Pancreas (tissue), 10 donors: Measurements from ENCODE around the gene BTN1A1. TPM values are rescaled to one million over a fixed set of nuclear protein-coding genes. Genes with fewer than 3 reads are reported as not detected.

ENCODE experiments used
- ATAC-seq, 4 donors: fragments of 200-7000 bp; cut with Tn5 transposase; one replicate each; pipeline versions ENCODE4 v1.8.0 to v1.9.1; 2020; ENCODE audit warnings: mild to moderate bottlenecking in 4 of 4, moderate library complexity in 4 of 4
- DNase-seq, 6 donors: peaks; one replicate each; pipeline ENCODE4 v3.0.0-alpha.2; 2020
- FAIRE-seq: peaks from 2 replicates; lab custom pipeline; 2012; peaks lifted over from hg19 to GRCh38; lab: Jason Lieb, UNC
- H3K27ac ChIP-seq, 4 donors: fragments of 200-600 bp; sonication (generic); 1 replicate in 3 of 4; 2 replicates in 1 of 4; pipeline versions ENCODE4 v1.5.0 to v1.8.0; 2020
- H3K27me3 ChIP-seq, 4 donors: fragments of 200-600 bp; one replicate each; pipeline ENCODE4 v1.8.0; 2021
- H3K36me3 ChIP-seq, 3 donors: fragments of 200-600 bp; sonication (generic) in 1 of 3; one replicate each; pipeline versions ENCODE4 v1.5.0 to v1.8.0; 2020 to 2021
- H3K4me1 ChIP-seq, 3 donors: fragments of 200-600 bp; one replicate each; pipeline ENCODE4 v1.8.0; 2021
- H3K4me3 ChIP-seq, 4 donors: fragments of 200-600 bp; sonication (generic) in 2 of 4; one replicate each; pipeline versions ENCODE4 v1.5.0 to v1.8.0; 2020 to 2021
- H3K9me3 ChIP-seq, 4 donors: fragments of 200-600 bp; one replicate each; pipeline ENCODE4 v1.8.0; 2021
- CTCF ChIP-seq, 4 donors: fragments of 200-600 bp; sonication (generic) in 3 of 4; IDR thresholded peaks; one replicate each; pipeline versions ENCODE4 v1.5.0 to v1.8.0; 2021; ENCODE audit warnings: antibody characterized with exemption in 4 of 4
- WGBS, 2 donors: extraction: QIAGEN DNeasy Blood & Tissue Kit; methylation state at CpG; one replicate each; pipeline ENCODE4 v1.1.7; 2013; 5-methylcytosine and 5-hydroxymethylcytosine counted together
- intact Hi-C, 3 donors: fragments of 100-400 bp; cut with DNase I; formaldehyde crosslinking; loops; one replicate each; pipeline versions ENCODE4 v1.11.1 to v1.14.2; 2022
- polyA plus RNA-seq, 2 donors: library from polyadenylated mRNA; stranded (reverse); fragments of 200-250 nt; gene quantifications; one replicate each; pipeline ENCODE4 v1.2.3, GENCODE V29; 2013
- total RNA-seq, 6 donors: library from RNA; stranded (reverse); fragmentation: NEBNext Ultra II Directional in 4 of 6; extraction: Animal tissue kit (Norgen Biotek cat#: 25700) in 4 of 6; gene quantifications; one replicate each; pipeline versions ENCODE4 v1.2.1 to v1.2.4, GENCODE V29; 2021 to 2023
- donor health status: healthy with polysubstance abuse.
- donor health status: DM: no; HTN: no; CAD: no; lungs with moderate emphysema.
- donor health status: DM: no; HTN: no; CAD: no.
- donor health status: control.
- donor health status: control.
- donor health status: Bipolar disorder and iron deficiency.
- donor health status: DM: yes; HTN: yes; CAD: no.
- donor health status: DM: no; HTN: no; CAD: no.
- donor health status: DM: no; HTN: no; CAD: no.
- donor health status: DM: yes; HTN: yes; CAD: no.

The BTN1A1 gene
- total and polyA plus RNA-seq, 8 donors = not detected

- Histone ChIP-seq H3K27ac (peak overlapping the region in 2 of 4 donors; percentile 83 to 90), H3K36me3 (peaks cover 0 to 8% (median 0%) of the 10 kb centered on the region in 3 donors), H3K27me3 (no peaks in the 10 kb centered on the region), H3K4me1 (peaks cover 0 to 13% (median 0%) of the 10 kb centered on the region in 3 donors), H3K9me3 (no peaks in the 10 kb centered on the region), H3K4me3 (no peak overlapping the region)
- ATAC-seq = no peak
- FAIRE-seq = no peak
- intact Hi-C loops = no loop called here
- DNase-seq = no peak
- WGBS, 2 donors = 94 to 95% methylated on average over 4 of the region's 4 CpGs
- no peak for TF ChIP-seq CTCF (IDR thresholded peaks at IDR 0.05)
Measured at GRCh38 chr6:26472549-26473290, 27.4 kb upstream of the BTN1A1 start.

GRCh38 chr6:26473429-26473757, 26.7 kb upstream of the BTN1A1 start:
- Histone ChIP-seq H3K4me1 (peaks cover 0 to 13% (median 0%) of the 10 kb centered on the region in 3 donors), H3K9me3 (no peaks in the 10 kb centered on the region), H3K27me3 (no peaks in the 10 kb centered on the region), H3K27ac (peak overlapping the region in 3 of 4 donors; percentile 16 to 90 (median 83)), H3K36me3 (peaks cover 0 to under 1% (median 0%) of the 10 kb centered on the region in 3 donors), H3K4me3 (peak overlapping the region in 2 of 4 donors; percentile 37 to 45)
- no peak for ATAC-seq
- intact Hi-C loops = no loop called here
- 76 to 92% methylated on average over 1 of the region's 1 CpG for WGBS, 2 donors
- no peak for TF ChIP-seq CTCF (IDR thresholded peaks at IDR 0.05)
- no peak for FAIRE-seq
- no peak for DNase-seq

DNA sequence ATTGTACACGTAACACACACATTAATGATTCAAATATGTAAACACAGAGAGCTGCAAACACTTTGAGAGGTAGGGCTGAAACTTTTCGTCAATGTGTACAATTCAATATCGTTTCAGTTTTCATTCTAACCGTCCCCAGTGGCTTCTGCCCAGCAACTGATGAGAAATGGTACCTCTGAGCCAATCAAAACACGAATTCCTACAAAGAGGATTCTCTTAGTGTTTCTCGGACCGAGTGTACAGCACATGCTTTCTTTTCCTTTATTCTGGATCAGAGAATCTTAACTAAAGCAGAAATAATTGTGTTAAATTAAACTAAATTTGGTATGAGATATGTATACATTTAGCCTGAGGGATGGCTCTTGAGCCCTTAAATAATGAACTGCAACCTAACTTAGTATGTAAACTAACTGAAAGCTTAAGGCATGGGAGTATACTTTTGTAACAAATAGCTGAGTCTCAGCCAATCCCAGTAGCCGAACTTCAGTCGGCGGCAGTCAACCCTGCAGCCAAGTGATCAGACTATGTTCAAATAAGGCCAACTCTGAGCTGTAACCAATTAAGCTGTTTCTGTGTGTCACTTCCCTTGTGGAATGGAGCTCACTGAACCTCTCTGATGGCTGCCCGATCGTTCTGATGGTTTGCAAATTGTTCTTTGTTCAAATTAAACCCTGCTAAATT, 26.2 kb upstream of the BTN1A1 start:
- DNase-seq = peak in 5 of 6 donors; percentile 61 to 77 (median 63)
- WGBS, 2 donors = 0 to 1% methylated on average over 12 of the region's 12 CpGs
- Histone ChIP-seq H3K4me1 (peaks cover 0 to 13% (median 0%) of the 10 kb centered on the region in 3 donors), H3K27ac (peak overlapping the region; percentile 16 to 90 (median 60)), H3K9me3 (no peaks in the 10 kb centered on the region), H3K27me3 (no peaks in the 10 kb centered on the region), H3K4me3 (peak overlapping the region in 2 of 4 donors; percentile 37 to 45), H3K36me3 (no peaks in the 10 kb centered on the region)
- TF ChIP-seq CTCF (IDR thresholded peaks at IDR 0.05) = no peak
- intact Hi-C loops = no loop called here
- peak; percentile 92 for FAIRE-seq
- ATAC-seq = peak; percentile 94 to 97 (median 96)

- 50 to 69% methylated on average over 2 of the region's 2 CpGs for WGBS, 2 donors
- Histone ChIP-seq H3K4me1 (peaks cover 0 to 13% (median 0%) of the 10 kb centered on the region in 3 donors), H3K27me3 (no peaks in the 10 kb centered on the region), H3K27ac (peak overlapping the region; percentile 16 to 90 (median 60)), H3K4me3 (peak overlapping the region in 2 of 4 donors; percentile 37 to 45), H3K9me3 (no peaks in the 10 kb centered on the region), H3K36me3 (no peaks in the 10 kb centered on the region)
- FAIRE-seq = no peak
- DNase-seq = no peak
- peak in 1 of 4 donors; percentile 9 for ATAC-seq
- intact Hi-C loops = no loop called here
- TF ChIP-seq CTCF (IDR thresholded peaks at IDR 0.05) = no peak
Measured at GRCh38 chr6:26474439-26474881, 25.6 kb upstream of the BTN1A1 start.
